Inflammatory macrophage (primary cell): ENCODE results near the gene RNF214.
"Not testable (repeated sequence)": the region's sequence is repeated elsewhere in the genome, so short reads cannot be mapped to it uniquely, and the experiment has no call there.

Experiments used
- DNase-seq, 2 donors: peaks; one replicate each; pipeline ENCODE4 v3.0.0-alpha.2; 2020 to 2022

RNF214 gene

GRCh38 chr11:117230999-117231841 lies 1.3 kb upstream of the RNF214 start:
- peak in 1 of 2 donors; percentile 1 for DNase-seq

GRCh38 chr11:117231842-117232091 lies 704 bp upstream of the RNF214 start, which contains the start of gene PCSK7:
TSS of gene PCSK7 (minus strand) at chr11:117232073. CDS start at chr11:117229844, 2,229 bp downstream.
- DNase-seq: no peak

GRCh38 chr11:117232911-117233409 lies 489 bp downstream of the RNF214 start:
- no peak for DNase-seq

- DNase-seq: no peak
These were observed 5.8 kb downstream of the RNF214 start for GRCh38 chr11:117238221-117238620.

GRCh38 chr11:117239295-117239694 lies 6.8 kb downstream of the RNF214 start:
- DNase-seq: no peak

- no peak for DNase-seq
These were observed 15.9 kb downstream of the RNF214 start for GRCh38 chr11:117248341-117248740.

GRCh38 chr11:117249571-117249970 lies 17.1 kb downstream of the RNF214 start:
- no peak for DNase-seq

GRCh38 chr11:117251506-117251905 lies 19.0 kb downstream of the RNF214 start:
- no peak for DNase-seq

GRCh38 chr11:117255966-117256365 lies 23.5 kb downstream of the RNF214 start:
- no peak for DNase-seq

GRCh38 chr11:117256573-117256972 lies 24.1 kb downstream of the RNF214 start:
- no peak for DNase-seq

- DNase-seq: no peak
These were observed 26.1 kb downstream of the RNF214 start for GRCh38 chr11:117258576-117258975.

GRCh38 chr11:117259417-117259816 lies 26.9 kb downstream of the RNF214 start:
- no peak for DNase-seq

GRCh38 chr11:117264624-117265323 lies 32.3 kb downstream of the RNF214 start:
- DNase-seq: not testable (repeated sequence)

- no peak for DNase-seq
These were observed 33.3 kb downstream of the RNF214 start for GRCh38 chr11:117265745-117266144.

- DNase-seq: no peak
These were observed 37.4 kb downstream of the RNF214 start for GRCh38 chr11:117269856-117270255.

- DNase-seq: no peak
These were observed 38.7 kb downstream of the RNF214 start for GRCh38 chr11:117271208-117271607.

- peak in 1 of 2 donors; percentile 23 for DNase-seq
These were observed 39.7 kb downstream of the RNF214 start for GRCh38 chr11:117272175-117272574.

GRCh38 chr11:117273550-117274289 lies 41.2 kb downstream of the RNF214 start:
- no peak for DNase-seq

GRCh38 chr11:117278347-117278746 lies 45.9 kb downstream of the RNF214 start:
- DNase-seq: no peak

- no peak for DNase-seq
These were observed 47.4 kb downstream of the RNF214 start for GRCh38 chr11:117279711-117280376.

- DNase-seq: no peak
These were observed 48.7 kb downstream of the RNF214 start for GRCh38 chr11:117281159-117281558.

GRCh38 chr11:117281869-117282268 lies 49.4 kb downstream of the RNF214 start:
- DNase-seq: no peak

GRCh38 chr11:117282956-117283355 lies 50.5 kb downstream of the RNF214 start:
- no peak for DNase-seq
